ENCODE results near the gene SCGB1D1.

DNA sequence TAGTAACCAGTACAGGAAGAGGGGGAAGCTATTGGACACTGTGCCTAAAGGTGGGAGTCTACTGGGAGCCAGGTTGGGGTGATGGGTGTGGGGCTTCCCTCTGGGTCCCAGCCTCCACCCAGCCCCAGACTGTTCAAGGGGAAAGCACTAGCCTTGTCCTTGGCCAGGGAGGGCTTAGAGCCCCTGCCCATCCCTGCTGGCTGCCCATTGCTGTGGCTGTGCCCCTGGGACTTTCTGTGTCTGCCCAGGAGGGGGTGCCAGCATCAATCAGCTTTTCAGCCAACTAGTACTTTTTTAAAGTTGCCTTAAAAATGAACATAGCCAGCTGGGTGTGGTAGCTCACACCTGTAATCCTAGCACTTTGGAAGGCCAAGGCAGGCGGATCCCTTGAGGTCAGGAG, 46.3 kb upstream of the SCGB1D1 start:
- TF ChIP-seq SIN3A (IDR thresholded peaks at IDR 0.05; ENCODE audit: borderline replicate concordance, insufficient read depth, low read length) (no peak), POLR2AphosphoS5 (IDR thresholded peaks at IDR 0.05; ENCODE audit: low read depth, low read length) (no peak), TAF1 (IDR thresholded peaks at IDR 0.05; ENCODE audit: borderline replicate concordance, insufficient read depth, low read length) (no peak)

Measured in PFSK-1 (cell line).